ENCODE results near the gene STARD3.

GRCh38 chr17:39670746-39671145 lies 33.8 kb downstream of the STARD3 start:
- TF ChIP-seq CTCF (IDR thresholded peaks at IDR 0.05) (no peak), POLR2A (IDR thresholded peaks at IDR 0.05) (no peak)

All from right lobe of liver (tissue), 4 donors.